ENCODE measurements around the gene CCNT2.

- TF ChIP-seq, protein P1, sequence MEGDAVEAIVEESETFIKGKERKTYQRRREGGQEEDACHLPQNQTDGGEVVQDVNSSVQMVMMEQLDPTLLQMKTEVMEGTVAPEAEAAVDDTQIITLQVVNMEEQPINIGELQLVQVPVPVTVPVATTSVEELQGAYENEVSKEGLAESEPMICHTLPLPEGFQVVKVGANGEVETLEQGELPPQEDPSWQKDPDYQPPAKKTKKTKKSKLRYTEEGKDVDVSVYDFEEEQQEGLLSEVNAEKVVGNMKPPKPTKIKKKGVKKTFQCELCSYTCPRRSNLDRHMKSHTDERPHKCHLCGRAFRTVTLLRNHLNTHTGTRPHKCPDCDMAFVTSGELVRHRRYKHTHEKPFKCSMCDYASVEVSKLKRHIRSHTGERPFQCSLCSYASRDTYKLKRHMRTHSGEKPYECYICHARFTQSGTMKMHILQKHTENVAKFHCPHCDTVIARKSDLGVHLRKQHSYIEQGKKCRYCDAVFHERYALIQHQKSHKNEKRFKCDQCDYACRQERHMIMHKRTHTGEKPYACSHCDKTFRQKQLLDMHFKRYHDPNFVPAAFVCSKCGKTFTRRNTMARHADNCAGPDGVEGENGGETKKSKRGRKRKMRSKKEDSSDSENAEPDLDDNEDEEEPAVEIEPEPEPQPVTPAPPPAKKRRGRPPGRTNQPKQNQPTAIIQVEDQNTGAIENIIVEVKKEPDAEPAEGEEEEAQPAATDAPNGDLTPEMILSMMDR (conservative IDR thresholded peaks at IDR 0.05; ENCODE audit: low read depth, low read length): peak; percentile 95
- TF ChIP-seq EZH2 (IDR thresholded peaks at IDR 0.05; ENCODE audit: low read length, unreplicated experiment) (no peak), EZH2phosphoT487 (IDR thresholded peaks at IDR 0.05; ENCODE audit: borderline replicate concordance, low read length) (no peak)
Observed at GRCh38 chr2:135004005-135004746, 85.6 kb downstream of the CCNT2 start.

Data from PC-3 (cell line).